Muscle layer of colon (tissue), 2 donors: ENCODE data around the gene TRPM4.
A peak's percentile ranks its signal among the peaks of the same experiment; 100 is the strongest.
"Not testable (repeated sequence)": the region's sequence is repeated elsewhere in the genome, so short reads cannot be mapped to it uniquely, and the experiment has no call there.

ENCODE experiments used
- H3K27ac ChIP-seq: one replicate; pipeline ENCODE4 v1.7.0; 2013; ENCODE audit warnings: low read depth, mild to moderate bottlenecking, low read length, moderate library complexity
- H3K27me3 ChIP-seq, 2 donors: one replicate each; pipeline ENCODE4 v1.7.0; 2013; ENCODE audit warnings: low read length in 2 of 2, mild to moderate bottlenecking in 2 of 2; ENCODE audit not compliant: insufficient read depth in 2 of 2, control insufficient read depth in 1 of 2
- H3K36me3 ChIP-seq: one replicate; pipeline ENCODE4 v1.7.0; 2013; ENCODE audit warnings: mild to moderate bottlenecking, low read length; ENCODE audit not compliant: insufficient read depth
- H3K4me1 ChIP-seq: one replicate; pipeline ENCODE4 v1.7.0; 2013; ENCODE audit warnings: mild to moderate bottlenecking, low read length; ENCODE audit not compliant: insufficient read depth
- H3K4me3 ChIP-seq, 2 donors: one replicate each; pipeline ENCODE4 v1.7.0; 2013; ENCODE audit warnings: low read length in 2 of 2, low read depth in 1 of 2, mild to moderate bottlenecking in 1 of 2, moderate library complexity in 1 of 2
- H3K9ac ChIP-seq: one replicate; pipeline ENCODE4 v1.7.0; 2013; ENCODE audit warnings: low read length
- H3K9me3 ChIP-seq: one replicate; pipeline ENCODE4 v1.7.0; 2013; ENCODE audit warnings: mild to moderate bottlenecking, low read length
- donor health status: abdominal sarcoma.
- donor health status: Adenocarcinoma of cecum.

TRPM4 gene

GRCh38 chr19:49118565-49119410 is 38.8 kb upstream of the TRPM4 start, which contains the start of gene C19orf73:
Gene C19orf73, minus strand, starts transcription at chr19:49119143. Its CDS starts 121 bp downstream, at chr19:49119022.
- Histone ChIP-seq H3K9me3 (no peaks in the 10 kb centered on the region), H3K4me3 (peak within 1 kb of the TSS; percentile 58 to 83), H3K9ac (peak within 1 kb of the TSS; percentile 49), H3K27me3 (peaks cover 0 to 7% of the 10 kb centered on the region in 2 donors), H3K36me3 (no peaks in the 10 kb centered on the region), H3K27ac (peak within 1 kb of the TSS; percentile 76), H3K4me1 (peaks cover 8% of the 10 kb centered on the region)

GRCh38 chr19:49119411-49120324 is 37.9 kb upstream of the TRPM4 start, which contains the start of gene PPFIA3:
Gene PPFIA3, plus strand, starts transcription at chr19:49119544. Its CDS starts 8,330 bp downstream, at chr19:49127874.
- peaks cover 7% of the 10 kb centered on the region for H3K4me1 ChIP-seq
- peaks cover 0 to 7% of the 10 kb centered on the region in 2 donors for H3K27me3 ChIP-seq

GRCh38 chr19:49120325-49120683 is 37.3 kb upstream of the TRPM4 start:
- Histone ChIP-seq H3K9ac (no peak overlapping the region), H3K36me3 (no peaks in the 10 kb centered on the region), H3K4me1 (peaks cover 7% of the 10 kb centered on the region), H3K9me3 (no peaks in the 10 kb centered on the region), H3K4me3 (no peak overlapping the region), H3K27ac (no peak overlapping the region), H3K27me3 (peaks cover 0 to 7% of the 10 kb centered on the region in 2 donors)

More at GRCh38 chr19:49119411-49120324, 37.9 kb upstream of the TRPM4 start, which contains the start of gene PPFIA3:
- no peaks in the 10 kb centered on the region for H3K36me3 ChIP-seq
- H3K27ac ChIP-seq = peak within 1 kb of the TSS; percentile 76
- peak within 1 kb of the TSS; percentile 58 to 83 for H3K4me3 ChIP-seq
- H3K9me3 ChIP-seq = no peaks in the 10 kb centered on the region
- peak within 1 kb of the TSS; percentile 49 for H3K9ac ChIP-seq

GRCh38 chr19:49120868-49121267 is 36.7 kb upstream of the TRPM4 start:
- Histone ChIP-seq H3K27me3 (peaks cover 0 to 7% of the 10 kb centered on the region in 2 donors), H3K36me3 (no peaks in the 10 kb centered on the region), H3K4me1 (peaks cover 7% of the 10 kb centered on the region), H3K4me3 (no peak overlapping the region), H3K27ac (no peak overlapping the region), H3K9me3 (no peaks in the 10 kb centered on the region), H3K9ac (no peak overlapping the region)

GRCh38 chr19:49121841-49122240 is 35.8 kb upstream of the TRPM4 start:
- H3K4me3 ChIP-seq, H3K4me1 ChIP-seq, H3K36me3 ChIP-seq, H3K27ac ChIP-seq, H3K27me3 ChIP-seq, H3K9ac ChIP-seq, H3K9me3 ChIP-seq: not testable (repeated sequence)

GRCh38 chr19:49123285-49123684 is 34.3 kb upstream of the TRPM4 start:
- H3K27me3 ChIP-seq, H3K9ac ChIP-seq, H3K4me1 ChIP-seq, H3K36me3 ChIP-seq, H3K4me3 ChIP-seq, H3K27ac ChIP-seq, H3K9me3 ChIP-seq: not testable (repeated sequence)

GRCh38 chr19:49125025-49125731 is 32.4 kb upstream of the TRPM4 start:
- H3K27ac ChIP-seq = no peak overlapping the region
- no peaks in the 10 kb centered on the region for H3K9me3 ChIP-seq
- no peak overlapping the region for H3K4me3 ChIP-seq
- H3K4me1 ChIP-seq = peaks cover 11% of the 10 kb centered on the region
- H3K27me3 ChIP-seq = peaks cover 0 to 7% of the 10 kb centered on the region in 2 donors
- no peaks in the 10 kb centered on the region for H3K36me3 ChIP-seq
- H3K9ac ChIP-seq = no peak overlapping the region

- Histone ChIP-seq H3K4me3 (no peak overlapping the region), H3K27ac (no peak overlapping the region), H3K9ac (no peak overlapping the region), H3K36me3 (no peaks in the 10 kb centered on the region), H3K4me1 (peaks cover 11% of the 10 kb centered on the region), H3K27me3 (no peaks in the 10 kb centered on the region), H3K9me3 (no peaks in the 10 kb centered on the region)
These were observed 31.0 kb upstream of the TRPM4 start for GRCh38 chr19:49126575-49126974.

GRCh38 chr19:49127225-49127624 is 30.4 kb upstream of the TRPM4 start:
- H3K36me3 ChIP-seq, H3K9ac ChIP-seq, H3K27ac ChIP-seq, H3K9me3 ChIP-seq, H3K4me3 ChIP-seq, H3K27me3 ChIP-seq: not testable (repeated sequence)
- H3K4me1 ChIP-seq = peaks cover 11% of the 10 kb centered on the region

GRCh38 chr19:49127674-49128544 is 29.7 kb upstream of the TRPM4 start:
- Histone ChIP-seq H3K4me3 (peak overlapping the region; percentile 38), H3K27ac (no peak overlapping the region), H3K9ac (no peak overlapping the region)

More at GRCh38 chr19:49127674-49128544, 29.7 kb upstream of the TRPM4 start:
- H3K9me3 ChIP-seq = no peaks in the 10 kb centered on the region
- no peaks in the 10 kb centered on the region for H3K27me3 ChIP-seq
- peaks cover 11% of the 10 kb centered on the region for H3K4me1 ChIP-seq
- no peaks in the 10 kb centered on the region for H3K36me3 ChIP-seq
